Measurements from ENCODE around the gene PLCB2.

Gene PLCB2

GRCh38 chr15:40258544-40258943 is 49.2 kb downstream of the PLCB2 start:
- no peak for DNase-seq (ENCODE audit: low read depth, low spot score)
- no peak overlapping the region for H3K4me3 ChIP-seq (ENCODE audit: low read length)

- DNase-seq (ENCODE audit: low read depth, low spot score) = no peak
- H3K4me3 ChIP-seq (ENCODE audit: low read length) = no peak overlapping the region
Observed at GRCh38 chr15:40257656-40258450, 49.9 kb downstream of the PLCB2 start.

GRCh38 chr15:40256638-40257235 is 51.0 kb downstream of the PLCB2 start:
- DNase-seq (ENCODE audit: low read depth, low spot score) = no peak
- H3K4me3 ChIP-seq (ENCODE audit: low read length) = no peak overlapping the region

DNA sequence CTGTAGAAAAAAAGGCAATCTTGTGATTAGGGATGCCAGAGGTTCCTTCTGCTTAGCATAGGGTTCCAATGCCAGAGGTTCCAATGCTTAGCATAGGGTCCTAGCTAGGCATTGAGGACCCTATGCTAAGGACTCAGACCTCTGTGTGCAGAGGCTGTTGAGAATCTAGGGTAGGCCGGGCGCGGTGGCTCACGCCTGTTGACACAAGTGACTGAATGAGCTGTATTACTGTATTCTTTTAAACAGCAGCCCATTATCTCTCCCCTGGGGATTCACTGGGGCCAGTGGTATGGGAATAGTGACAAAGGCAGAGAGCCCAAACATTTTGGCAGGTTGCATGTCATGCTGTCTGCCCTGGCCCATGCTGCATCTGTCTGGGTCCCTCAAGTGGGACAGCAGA is 52.7 kb downstream of the PLCB2 start:
- no peak for DNase-seq (ENCODE audit: low read depth, low spot score)
- no peak overlapping the region for H3K4me3 ChIP-seq (ENCODE audit: low read length)

- no peak for DNase-seq (ENCODE audit: low read depth, low spot score)
- no peak overlapping the region for H3K4me3 ChIP-seq (ENCODE audit: low read length)
Observed at GRCh38 chr15:40254452-40254851, 53.3 kb downstream of the PLCB2 start.

DNA sequence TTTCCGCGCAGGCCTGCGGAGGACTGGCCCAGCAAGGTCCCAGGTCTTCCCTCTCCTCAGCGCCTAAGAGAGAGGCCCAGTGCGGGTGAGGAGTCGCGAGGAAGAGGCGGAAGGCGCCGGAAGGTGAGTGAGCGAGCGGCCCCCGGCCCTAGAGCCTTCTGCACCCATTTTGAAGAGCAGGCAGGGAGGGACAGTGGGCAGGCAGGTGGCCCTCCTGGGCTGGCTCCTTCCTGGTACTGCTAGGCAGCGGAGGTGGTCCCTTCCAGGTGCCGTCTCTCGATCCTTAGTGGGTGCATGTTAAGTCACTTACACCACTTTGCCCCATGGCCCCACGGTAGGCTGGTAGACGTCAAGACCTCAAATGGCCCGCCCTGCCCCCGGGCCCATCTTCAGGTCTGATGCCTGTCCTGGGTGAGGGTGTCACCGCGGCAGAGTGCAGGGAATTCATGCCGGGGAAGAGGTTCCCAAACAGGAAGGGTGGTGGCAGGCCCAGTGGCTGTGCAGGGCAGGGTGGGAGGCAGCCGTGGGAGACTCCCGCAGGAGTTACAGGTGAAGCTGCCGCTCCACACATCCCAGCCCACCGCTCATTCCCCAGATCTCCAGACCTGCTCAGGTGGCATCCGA is 54.5 kb downstream of the PLCB2 start:
- no peak for DNase-seq (ENCODE audit: low read depth, low spot score)
- H3K4me3 ChIP-seq (ENCODE audit: low read length) = peak overlapping the region; percentile 32

- DNase-seq (ENCODE audit: low read depth, low spot score) = no peak
- H3K4me3 ChIP-seq (ENCODE audit: low read length) = peak overlapping the region; percentile 32
Observed at GRCh38 chr15:40252438-40253166, 55.1 kb downstream of the PLCB2 start.

DNA sequence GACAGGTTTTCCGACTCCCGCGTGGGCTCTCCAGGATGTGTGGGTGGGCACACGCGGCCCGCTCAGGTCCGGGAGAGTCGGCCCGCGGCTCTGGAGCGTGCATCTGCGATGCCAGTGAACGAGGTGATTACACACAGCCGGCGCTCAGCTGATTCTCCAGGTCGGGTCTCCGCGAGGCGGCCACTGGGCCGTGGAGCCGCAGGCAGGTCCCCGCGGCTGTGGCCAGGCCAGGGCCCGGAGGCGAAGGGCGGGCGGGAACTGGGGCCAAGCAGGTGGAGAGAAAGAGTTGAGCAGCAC is 55.6 kb downstream of the PLCB2 start:
- no peak for DNase-seq (ENCODE audit: low read depth, low spot score)
- H3K4me3 ChIP-seq (ENCODE audit: low read length) = no peak overlapping the region

DNA sequence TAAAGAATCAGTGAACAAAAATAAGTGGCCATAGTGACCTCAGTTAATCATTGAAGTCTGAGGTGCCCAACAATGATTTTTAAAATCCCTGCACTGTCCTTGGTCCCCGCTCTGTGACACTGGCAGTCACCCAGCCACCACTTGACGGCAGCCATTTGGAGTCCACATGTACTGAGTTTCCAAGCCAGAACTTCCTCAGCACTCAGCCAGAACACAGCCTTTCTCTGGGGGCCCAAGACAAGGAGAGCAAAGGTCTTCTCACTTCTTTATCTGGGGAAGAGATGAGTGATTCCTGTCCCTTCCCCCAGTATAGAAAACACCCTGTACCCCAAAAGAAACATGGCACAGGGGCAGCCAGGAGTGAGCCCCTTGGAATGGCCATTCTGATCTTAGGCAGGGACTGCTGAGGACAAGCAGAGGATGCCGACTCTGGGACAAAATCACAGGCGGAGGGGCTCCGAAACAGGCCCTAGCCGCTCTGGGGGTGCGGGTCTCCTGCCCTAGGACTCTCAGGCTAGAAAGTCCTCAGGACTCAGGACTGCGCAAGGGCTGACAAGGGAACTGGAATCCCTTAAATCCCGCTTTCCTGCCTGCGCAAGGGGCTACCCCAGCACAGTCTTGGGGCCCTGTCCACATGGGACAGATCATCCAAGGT is 56.1 kb downstream of the PLCB2 start:
- H3K4me3 ChIP-seq (ENCODE audit: low read length) = no peak overlapping the region
- DNase-seq (ENCODE audit: low read depth, low spot score) = no peak

DNA sequence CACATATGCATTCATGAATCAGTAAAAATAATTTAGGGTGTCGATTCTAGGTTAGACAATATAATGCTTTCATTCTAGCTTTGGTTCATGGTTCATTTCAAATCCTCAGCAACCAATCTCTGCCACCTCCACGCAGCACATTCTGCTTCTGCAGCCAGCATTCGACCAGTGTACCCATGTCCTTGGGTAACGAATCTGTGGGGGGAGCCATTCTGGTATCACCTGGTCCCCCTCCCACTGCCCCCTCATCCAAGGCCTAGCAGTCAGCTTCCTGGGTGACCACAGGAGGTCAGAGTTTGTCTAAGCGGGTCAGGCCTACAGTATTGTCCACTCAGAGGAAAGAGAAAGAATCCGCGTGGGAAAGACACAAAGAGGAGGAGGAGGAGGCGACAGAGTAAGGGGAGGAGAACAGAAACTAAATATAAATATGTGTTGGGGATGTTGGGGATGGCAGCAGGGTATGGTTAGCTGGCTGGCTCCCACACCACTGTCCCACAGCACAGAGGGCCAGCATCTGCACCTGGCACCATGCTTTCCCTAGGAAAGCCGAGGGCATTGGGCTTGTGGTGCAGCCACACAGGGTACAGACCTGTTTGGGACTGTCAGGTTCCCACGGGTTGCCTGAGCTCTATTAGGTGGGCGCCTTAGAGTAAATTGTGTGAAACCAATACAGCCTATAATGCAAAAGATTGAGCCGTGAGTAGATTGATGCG is 56.8 kb downstream of the PLCB2 start:
- H3K4me3 ChIP-seq (ENCODE audit: low read length) = no peak overlapping the region
- DNase-seq (ENCODE audit: low read depth, low spot score) = no peak

DNA sequence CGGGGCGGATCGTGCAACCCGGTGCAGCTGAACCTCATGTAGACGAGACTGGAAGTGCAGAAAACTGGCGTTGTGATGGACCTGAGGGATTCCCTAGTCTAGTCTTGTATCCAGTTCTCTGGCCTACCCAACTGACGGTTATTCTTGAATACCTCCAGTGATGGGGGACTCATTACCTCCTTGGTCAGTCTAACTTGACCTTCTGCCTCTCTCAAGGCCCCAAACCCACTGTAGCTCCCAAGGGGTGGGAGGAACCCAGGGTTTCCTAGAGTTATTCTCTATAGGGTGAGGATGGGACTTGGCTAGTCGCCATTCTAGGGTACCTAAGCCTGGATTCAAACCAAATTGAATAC is 57.5 kb downstream of the PLCB2 start:
- H3K4me3 ChIP-seq (ENCODE audit: low read length) = no peak overlapping the region

GRCh38 chr15:40249477-40250303 is 58.0 kb downstream of the PLCB2 start:
- no peak for DNase-seq (ENCODE audit: low read depth, low spot score)
- H3K4me3 ChIP-seq (ENCODE audit: low read length) = no peak overlapping the region

More for the DNA sequence above, 57.5 kb downstream of the PLCB2 start:
- DNase-seq (ENCODE audit: low read depth, low spot score) = no peak

- DNase-seq (ENCODE audit: low read depth, low spot score) = no peak
Observed at GRCh38 chr15:40248006-40248783, 59.5 kb downstream of the PLCB2 start.

DNA sequence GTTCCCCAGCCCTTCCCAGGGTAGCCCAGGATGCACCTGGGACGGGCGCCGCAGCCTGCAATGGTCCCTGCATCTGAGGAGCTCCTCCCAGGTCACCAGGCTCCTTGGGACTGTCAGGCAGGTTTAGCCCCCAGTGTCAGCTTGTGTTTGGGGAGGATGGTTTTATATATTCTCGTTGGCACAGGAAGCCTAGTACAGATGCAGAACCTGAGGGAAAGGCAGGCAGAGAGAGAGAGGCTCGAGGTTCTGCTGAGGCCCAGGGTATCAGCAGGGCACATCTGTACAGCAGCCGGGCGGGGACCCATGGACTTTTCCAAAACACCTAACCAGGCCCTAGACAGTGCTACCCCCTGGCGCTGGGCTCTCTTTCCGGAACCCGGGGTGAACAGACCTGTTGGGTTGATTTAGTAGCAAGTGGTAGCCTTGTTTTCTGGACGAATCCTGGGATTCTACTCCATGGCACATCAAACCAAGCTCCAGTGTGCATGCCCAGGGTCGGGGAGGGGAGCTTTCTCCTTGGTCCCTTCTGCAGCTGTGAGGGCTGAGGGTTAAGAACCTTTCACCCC is 60.2 kb downstream of the PLCB2 start:
- no peak for DNase-seq (ENCODE audit: low read depth, low spot score)

More at GRCh38 chr15:40248006-40248783, 59.5 kb downstream of the PLCB2 start:
- H3K4me3 ChIP-seq (ENCODE audit: low read length) = no peak overlapping the region

GRCh38 chr15:40246496-40247280 is 61.0 kb downstream of the PLCB2 start:
- no peak for DNase-seq (ENCODE audit: low read depth, low spot score)
- no peak overlapping the region for H3K4me3 ChIP-seq (ENCODE audit: low read length)

More for the DNA sequence above, 60.2 kb downstream of the PLCB2 start:
- H3K4me3 ChIP-seq (ENCODE audit: low read length) = no peak overlapping the region

DNA sequence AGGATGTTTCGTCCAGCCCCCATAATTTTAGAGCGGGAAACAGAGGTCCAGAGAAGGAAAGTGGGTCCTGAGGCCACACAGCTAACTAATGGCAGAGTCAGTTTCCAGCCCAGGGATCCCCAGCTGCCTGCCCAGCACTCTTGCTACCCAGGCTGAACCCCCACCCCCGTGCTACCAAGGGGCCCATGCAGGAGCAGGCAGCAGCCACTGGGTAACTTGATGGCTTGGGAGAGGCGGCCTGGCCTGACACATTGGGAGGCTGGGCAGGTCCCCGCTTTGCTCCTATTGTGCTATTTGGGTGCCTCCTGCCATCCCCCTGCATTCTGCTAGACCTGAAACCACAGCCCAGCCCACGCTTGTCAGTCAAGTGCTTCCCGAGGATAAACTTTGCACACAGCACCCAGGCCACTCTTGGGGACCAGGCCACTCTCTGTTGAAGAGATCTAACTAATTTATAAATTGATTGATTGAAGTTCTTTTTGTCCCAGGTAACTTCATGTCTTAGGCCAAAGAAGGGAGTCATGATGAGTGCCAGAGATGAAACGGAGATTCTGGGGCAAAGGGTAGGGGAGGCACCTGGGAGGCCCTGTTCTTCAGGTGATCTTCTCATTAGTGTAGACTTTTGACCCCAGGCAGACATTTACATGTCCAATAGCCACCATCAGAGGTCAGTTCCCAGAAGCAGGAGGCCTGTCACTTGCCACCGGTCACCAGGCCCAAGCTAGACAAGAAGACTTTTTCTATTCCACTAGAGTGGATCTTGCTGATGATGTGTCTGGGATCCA is 61.9 kb downstream of the PLCB2 start:
- DNase-seq (ENCODE audit: low read depth, low spot score) = no peak
- no peak overlapping the region for H3K4me3 ChIP-seq (ENCODE audit: low read length)
